Heart left ventricle (tissue), 13 donors: ENCODE results near the gene ENTPD8.

Source experiments
- CTCF ChIP-seq, 12 donors: fragments of 200-600 bp; sonication (generic) in 4 of 12; IDR thresholded peaks; one replicate each; pipeline versions ENCODE4 v1.5.0 to v1.8.0; 2018 to 2022; ENCODE audit warnings: antibody characterized with exemption in 12 of 12, mild to moderate bottlenecking in 5 of 12
- POLR2A ChIP-seq, 2 donors: fragments of 450-650 bp; IDR thresholded peaks; one replicate each; pipeline ENCODE4 v1.6.1; 2017; ENCODE audit warnings: antibody characterized with exemption in 2 of 2, mild to moderate bottlenecking in 2 of 2, moderate library complexity in 2 of 2
- donor health status: ischemic (EF 13 %, LVEDD 7.1; RV severe dilation, severe dysfunction).
- donor health status: DM: no; HTN: yes; CAD: no.
- donor health status: DM: no; HTN: no; CAD: no.
- donor health status: ischemic (EF 25% LVEDD 6.9; RV normal size, moderate dysfunction).
- donor health status: ischemic (EF 25% LVEDD 5.7; RV mildly dilated, moderate dysfunction).
- donor health status: ischemic (EF 35%, LVEDD 5.7; RV mildly dilated, moderate dysfunction).
- donor health status: nonischemic (EF 11% LVEDD 7.7; RV severe dilation, severe dysfunction).
- donor health status: DM: yes; HTN: yes; CAD: no.
- donor health status: PGD.
- donor health status: ischemic (EF 29% LVEDD 5.4; RV normal size, mild dysfunction).
- donor health status: nonischemic (EF 23%, LVEDD 6.1; RV moderate dilation, normal function).

GRCh38 chr9:137478962-137479861 is 38.1 kb upstream of the ENTPD8 start:
- TF ChIP-seq CTCF (IDR thresholded peaks at IDR 0.05) = no peak
- TF ChIP-seq POLR2A (IDR thresholded peaks at IDR 0.05) = no peak
